MM.1S (cell line): ENCODE results near the gene AIP.

Experiments used
- EZH2 ChIP-seq: fragments of 300-600 bp; sonication (generic); optimal IDR thresholded peaks from 2 replicates; pipeline ENCODE3; 2017; ENCODE audit warnings: low read depth, mild to moderate bottlenecking, antibody characterized with exemption, low read length, mixed read lengths
- EZH2phosphoT487 ChIP-seq: fragments of 300-600 bp; sonication (generic); IDR thresholded peaks from 2 replicates; pipeline ENCODE4 v1.6.1; 2018; ENCODE audit warnings: antibody characterized with exemption, low read length
- TF ChIP-seq, protein P1 (sequence below): fragments of 300-600 bp; sonication (generic); IDR thresholded peaks from 2 replicates; pipeline ENCODE4 v1.5.1; 2016; ENCODE audit warnings: antibody characterized with exemption, low read length, mixed read lengths

DNA sequence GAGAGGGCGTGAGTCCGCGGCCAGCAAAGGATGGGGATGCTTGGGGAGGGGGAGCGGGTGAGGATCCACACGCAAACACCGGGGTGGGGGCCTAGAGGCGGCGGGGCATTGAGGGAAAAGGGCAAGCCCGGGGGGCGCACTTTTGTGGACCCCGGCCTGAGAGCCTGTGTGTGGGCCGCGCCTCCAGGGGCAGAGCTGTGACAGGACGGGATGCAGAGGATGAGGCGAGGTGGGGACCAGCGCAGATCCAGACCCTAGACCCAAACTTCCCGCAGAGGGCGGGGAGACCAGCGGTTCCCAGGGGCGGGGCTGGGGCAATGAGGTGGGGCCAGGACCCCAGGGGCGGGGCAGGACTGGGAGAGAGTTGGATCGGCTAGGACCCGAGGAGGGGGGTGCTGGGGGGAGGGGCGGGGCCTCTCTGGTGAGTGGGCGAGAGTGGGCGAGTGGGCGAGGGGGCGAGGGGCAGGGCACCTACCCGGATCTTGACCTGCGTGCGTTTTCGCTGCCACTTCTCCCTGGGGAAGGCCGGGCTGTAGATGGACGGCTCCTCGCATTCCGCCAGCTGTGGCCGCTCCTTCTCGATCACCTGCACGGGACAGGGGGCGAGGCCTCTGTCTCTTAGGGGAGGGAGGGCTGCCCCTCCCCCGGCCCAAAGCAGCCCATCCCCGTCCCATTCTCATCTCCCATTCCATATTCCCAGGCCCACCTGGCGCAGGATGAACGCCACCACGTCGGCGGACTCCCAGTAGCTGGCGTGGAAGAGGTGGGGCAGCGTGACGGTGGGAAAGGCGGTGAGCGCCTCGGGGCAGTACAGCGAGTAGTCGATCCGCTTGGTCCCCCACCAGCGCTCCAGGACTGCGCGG is 11.8 kb downstream of the AIP start:
- TF ChIP-seq, protein P1, sequence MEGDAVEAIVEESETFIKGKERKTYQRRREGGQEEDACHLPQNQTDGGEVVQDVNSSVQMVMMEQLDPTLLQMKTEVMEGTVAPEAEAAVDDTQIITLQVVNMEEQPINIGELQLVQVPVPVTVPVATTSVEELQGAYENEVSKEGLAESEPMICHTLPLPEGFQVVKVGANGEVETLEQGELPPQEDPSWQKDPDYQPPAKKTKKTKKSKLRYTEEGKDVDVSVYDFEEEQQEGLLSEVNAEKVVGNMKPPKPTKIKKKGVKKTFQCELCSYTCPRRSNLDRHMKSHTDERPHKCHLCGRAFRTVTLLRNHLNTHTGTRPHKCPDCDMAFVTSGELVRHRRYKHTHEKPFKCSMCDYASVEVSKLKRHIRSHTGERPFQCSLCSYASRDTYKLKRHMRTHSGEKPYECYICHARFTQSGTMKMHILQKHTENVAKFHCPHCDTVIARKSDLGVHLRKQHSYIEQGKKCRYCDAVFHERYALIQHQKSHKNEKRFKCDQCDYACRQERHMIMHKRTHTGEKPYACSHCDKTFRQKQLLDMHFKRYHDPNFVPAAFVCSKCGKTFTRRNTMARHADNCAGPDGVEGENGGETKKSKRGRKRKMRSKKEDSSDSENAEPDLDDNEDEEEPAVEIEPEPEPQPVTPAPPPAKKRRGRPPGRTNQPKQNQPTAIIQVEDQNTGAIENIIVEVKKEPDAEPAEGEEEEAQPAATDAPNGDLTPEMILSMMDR: no peak
- no peak for TF ChIP-seq EZH2
- TF ChIP-seq EZH2phosphoT487: no peak
